Measurements from ENCODE around the gene EEF2. TPM values are rescaled to one million over a fixed set of nuclear protein-coding genes. Genes with fewer than 3 reads are reported as not detected.
"Not testable (repeated sequence)": the region's sequence is repeated elsewhere in the genome, so short reads cannot be mapped to it uniquely, and the experiment has no call there.

EEF2 gene
- polyA plus RNA-seq, 3 donors, result 264 to 836 (median 323) TPM

DNA sequence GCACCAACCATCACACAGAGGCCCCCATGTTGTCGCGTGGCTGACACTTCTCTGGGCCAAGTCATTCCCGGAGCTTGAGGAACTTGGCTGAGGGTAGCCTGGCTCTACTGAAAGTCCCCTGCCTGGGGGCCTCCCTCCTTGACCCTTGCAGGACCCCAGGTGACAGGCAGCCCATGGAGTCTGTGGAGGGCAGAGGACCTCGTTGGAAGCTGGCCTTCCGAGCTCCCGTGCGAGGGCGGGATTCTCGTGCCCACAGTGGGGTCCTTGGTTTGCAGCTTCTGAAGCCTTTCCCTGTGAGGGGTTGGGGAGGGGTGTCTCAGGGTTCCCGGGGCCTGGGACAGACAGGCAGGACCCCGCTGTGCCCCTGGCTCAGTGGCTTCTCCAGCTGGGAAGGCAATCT lies 36.0 kb downstream of the EEF2 start:
- Histone ChIP-seq H3K79me2 (ENCODE audit: insufficient read depth, low read length) (no peaks in the 10 kb centered on the region), H3K36me3 (replicated peaks in 1 of 2; ENCODE audit: control insufficient read depth in 1 of 2, insufficient read depth in 2 of 2, low read length in 2 of 2) (no peaks in the 10 kb centered on the region), H3K9me3 (replicated peaks in 1 of 2; ENCODE audit: control insufficient read depth in 1 of 2, insufficient read depth in 1 of 2, low read length in 2 of 2) (no peaks in the 10 kb centered on the region), H3K4me3 (replicated peaks in 1 of 3; ENCODE audit: low read depth in 2 of 3, low read length in 3 of 3) (no peak overlapping the region), H3K9ac (ENCODE audit: insufficient read depth, low read length, poor library complexity, severe bottlenecking) (no peak overlapping the region), H3K4me1 (ENCODE audit: control insufficient read depth in 1 of 2, insufficient read depth in 2 of 2, low read length in 2 of 2) (peaks cover 6 to 23% of the 10 kb centered on the region in 2 donors), H3K4me2 (replicated peaks; ENCODE audit: extremely low read depth, low read length, poor library complexity, severe bottlenecking) (no peak overlapping the region), H3K27ac (ENCODE audit: low read depth in 1 of 2, low read length in 2 of 2) (no peak overlapping the region), H2AFZ (ENCODE audit: insufficient read depth, low read depth, low read length, poor library complexity, severe bottlenecking) (no peak overlapping the region), H4K20me1 (ENCODE audit: insufficient read depth, low read length) (no peaks in the 10 kb centered on the region), H3K27me3 (ENCODE audit: control insufficient read depth in 2 of 2, insufficient read depth in 2 of 2, low read length in 2 of 2) (no peaks in the 10 kb centered on the region)
- Mint-ChIP-seq H3K9me3 (peaks cover 0 to 2% (median 0%) of the 10 kb centered on the region in 7 donors), H3K27ac (no peak overlapping the region), H3K36me3 (no peaks in the 10 kb centered on the region), H3K27me3 (ENCODE audit: low read depth in 3 of 3) (peaks cover 4 to 13% (median 11%) of the 10 kb centered on the region in 3 donors), H3K4me1 (peaks cover 28% of the 10 kb centered on the region), H3K4me3 (no peak overlapping the region)
- no peak for DNase-seq
- intact Hi-C loops (cut with micrococcal nuclease), result no loop called here
- 87% methylated on average over 11 of the region's 11 CpGs for WGBS (ENCODE audit: insufficient coverage)
- TF ChIP-seq, protein P1, sequence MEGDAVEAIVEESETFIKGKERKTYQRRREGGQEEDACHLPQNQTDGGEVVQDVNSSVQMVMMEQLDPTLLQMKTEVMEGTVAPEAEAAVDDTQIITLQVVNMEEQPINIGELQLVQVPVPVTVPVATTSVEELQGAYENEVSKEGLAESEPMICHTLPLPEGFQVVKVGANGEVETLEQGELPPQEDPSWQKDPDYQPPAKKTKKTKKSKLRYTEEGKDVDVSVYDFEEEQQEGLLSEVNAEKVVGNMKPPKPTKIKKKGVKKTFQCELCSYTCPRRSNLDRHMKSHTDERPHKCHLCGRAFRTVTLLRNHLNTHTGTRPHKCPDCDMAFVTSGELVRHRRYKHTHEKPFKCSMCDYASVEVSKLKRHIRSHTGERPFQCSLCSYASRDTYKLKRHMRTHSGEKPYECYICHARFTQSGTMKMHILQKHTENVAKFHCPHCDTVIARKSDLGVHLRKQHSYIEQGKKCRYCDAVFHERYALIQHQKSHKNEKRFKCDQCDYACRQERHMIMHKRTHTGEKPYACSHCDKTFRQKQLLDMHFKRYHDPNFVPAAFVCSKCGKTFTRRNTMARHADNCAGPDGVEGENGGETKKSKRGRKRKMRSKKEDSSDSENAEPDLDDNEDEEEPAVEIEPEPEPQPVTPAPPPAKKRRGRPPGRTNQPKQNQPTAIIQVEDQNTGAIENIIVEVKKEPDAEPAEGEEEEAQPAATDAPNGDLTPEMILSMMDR (IDR thresholded peaks at IDR 0.05), result no peak

DNA sequence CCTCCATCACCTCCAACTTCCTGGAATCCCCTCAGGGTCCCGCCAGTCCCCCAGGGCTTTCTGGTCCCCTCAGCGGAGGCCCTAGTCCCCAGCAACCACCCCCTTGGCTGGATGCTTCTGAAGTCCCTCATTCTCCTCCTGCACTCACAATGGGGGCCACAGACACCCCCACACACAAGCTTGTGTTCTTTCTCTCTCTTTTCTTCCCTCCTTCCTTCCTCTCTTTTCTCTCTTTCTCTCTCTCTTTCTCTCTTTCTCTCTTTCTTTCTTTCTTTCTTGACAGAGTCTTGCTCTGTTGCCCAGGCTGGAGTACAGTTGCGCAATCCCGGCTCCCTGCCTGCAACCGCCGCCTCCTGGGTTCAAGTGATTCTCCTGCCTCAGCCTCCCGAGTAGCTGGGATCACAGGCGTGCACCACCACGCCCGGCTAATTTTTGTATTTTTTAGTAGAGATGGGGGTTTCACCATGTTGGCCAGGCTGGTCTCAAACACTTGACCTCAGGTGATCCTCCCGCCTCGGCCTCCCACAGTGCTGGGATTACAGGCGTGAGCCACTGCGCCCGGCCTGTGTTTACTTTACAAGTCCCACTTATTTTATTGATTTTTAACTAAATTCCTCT lies 37.8 kb downstream of the EEF2 start:
- WGBS (ENCODE audit: insufficient coverage), result 99% methylated on average over 8 of the region's 15 CpGs
- H3K4me3 Mint-ChIP-seq; H4K20me1 ChIP-seq (ENCODE audit: insufficient read depth, low read length); H3K36me3 ChIP-seq (replicated peaks in 1 of 2; ENCODE audit: control insufficient read depth in 1 of 2, insufficient read depth in 2 of 2, low read length in 2 of 2); H3K36me3 Mint-ChIP-seq; H3K79me2 ChIP-seq (ENCODE audit: insufficient read depth, low read length); H3K27ac Mint-ChIP-seq; H3K4me3 ChIP-seq (replicated peaks in 1 of 3; ENCODE audit: low read depth in 2 of 3, low read length in 3 of 3); H3K27ac ChIP-seq (ENCODE audit: low read depth in 1 of 2, low read length in 2 of 2); H2AFZ ChIP-seq (ENCODE audit: insufficient read depth, low read depth, low read length, poor library complexity, severe bottlenecking); intact Hi-C loops (cut with micrococcal nuclease); H3K9ac ChIP-seq (ENCODE audit: insufficient read depth, low read length, poor library complexity, severe bottlenecking); H3K27me3 ChIP-seq (ENCODE audit: control insufficient read depth in 2 of 2, insufficient read depth in 2 of 2, low read length in 2 of 2); DNase-seq; H3K9me3 Mint-ChIP-seq; H3K9me3 ChIP-seq (replicated peaks in 1 of 2; ENCODE audit: control insufficient read depth in 1 of 2, insufficient read depth in 1 of 2, low read length in 2 of 2); H3K4me2 ChIP-seq (replicated peaks; ENCODE audit: extremely low read depth, low read length, poor library complexity, severe bottlenecking): not testable (repeated sequence)
- peaks cover 11 to 29% of the 10 kb centered on the region in 2 donors for H3K4me1 ChIP-seq (ENCODE audit: control insufficient read depth in 1 of 2, insufficient read depth in 2 of 2, low read length in 2 of 2)
- Mint-ChIP-seq H3K27me3 (ENCODE audit: low read depth in 3 of 3) (peaks cover 4 to 10% (median 10%) of the 10 kb centered on the region in 3 donors), H3K4me1 (peaks cover 26% of the 10 kb centered on the region)

Measured in CD14-positive monocyte (primary cell).